SHP77 treated with DMSO at 0.1 percent for 48 hours (cell line): Measurements from ENCODE around the gene FSCN2.

Source experiments
- DNase-seq: peaks from one replicate; lab custom pipeline; 2025; lab: John Stamatoyannopoulos, UW

The FSCN2 gene

GRCh38 chr17:81491181-81491581, 37.0 kb upstream of the FSCN2 start:
- no peak for DNase-seq

GRCh38 chr17:81491761-81492160, 36.4 kb upstream of the FSCN2 start:
- no peak for DNase-seq

DNA sequence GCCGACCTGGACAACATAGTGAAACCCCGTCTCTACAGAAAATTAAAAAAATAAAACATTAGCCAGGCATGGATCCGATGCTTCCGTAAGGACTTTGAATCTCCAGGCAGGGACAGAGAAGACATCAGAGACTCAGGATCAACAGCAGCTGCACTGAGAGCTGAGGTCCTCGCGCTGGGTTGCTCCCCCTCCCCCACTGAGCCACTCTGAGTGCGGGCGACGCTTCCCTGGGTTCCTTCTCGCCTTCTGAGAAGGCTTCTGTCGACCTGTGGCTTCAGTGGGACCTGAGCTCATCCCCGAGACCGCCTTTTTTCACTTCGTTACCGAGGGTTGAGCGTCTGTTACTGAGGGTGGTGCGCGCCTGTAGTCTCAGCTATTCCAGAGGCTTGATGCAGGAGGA, 36.0 kb upstream of the FSCN2 start:
- peak; percentile 29 for DNase-seq

GRCh38 chr17:81492706-81493105, 35.5 kb upstream of the FSCN2 start:
- no peak for DNase-seq

DNA sequence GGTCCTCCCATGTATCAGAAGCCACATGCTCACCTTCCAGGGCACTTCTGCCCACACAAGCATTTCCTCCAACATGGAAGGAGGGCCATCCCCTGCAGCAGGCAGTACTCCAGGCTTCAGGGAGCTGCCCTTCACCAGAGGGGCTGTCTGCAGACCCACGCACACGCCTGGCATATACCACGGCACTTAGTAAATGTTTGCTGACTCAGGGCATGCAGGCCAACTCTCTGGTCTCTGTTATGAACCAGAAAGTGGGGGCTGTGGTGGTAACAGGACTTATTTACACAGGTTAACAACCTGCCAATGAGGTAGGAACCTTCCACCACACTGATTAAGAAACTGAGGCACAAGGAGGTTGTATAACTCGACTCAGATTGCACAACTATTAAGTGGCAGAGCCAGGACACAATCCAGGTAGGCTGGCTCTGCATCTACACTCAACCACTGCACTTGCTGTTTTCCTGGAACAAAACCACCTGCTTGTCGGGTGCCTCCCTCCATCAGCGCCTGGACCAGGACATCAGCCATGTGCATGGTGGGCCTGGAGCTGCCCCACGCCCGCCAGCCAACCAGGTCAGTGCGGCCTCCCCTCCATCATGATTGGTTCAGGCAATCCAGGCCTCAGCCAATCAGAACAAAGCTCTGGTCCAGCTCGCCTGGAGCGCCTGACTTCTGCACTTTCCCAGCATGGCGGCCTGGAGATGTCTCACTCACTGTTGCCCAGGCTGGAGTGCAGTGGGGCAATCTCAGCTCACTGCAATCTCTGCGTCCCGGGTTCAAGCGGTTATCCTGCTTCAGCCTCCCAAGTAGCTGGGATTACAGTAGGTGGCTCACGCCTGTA, 34.8 kb upstream of the FSCN2 start:
- no peak for DNase-seq

DNA sequence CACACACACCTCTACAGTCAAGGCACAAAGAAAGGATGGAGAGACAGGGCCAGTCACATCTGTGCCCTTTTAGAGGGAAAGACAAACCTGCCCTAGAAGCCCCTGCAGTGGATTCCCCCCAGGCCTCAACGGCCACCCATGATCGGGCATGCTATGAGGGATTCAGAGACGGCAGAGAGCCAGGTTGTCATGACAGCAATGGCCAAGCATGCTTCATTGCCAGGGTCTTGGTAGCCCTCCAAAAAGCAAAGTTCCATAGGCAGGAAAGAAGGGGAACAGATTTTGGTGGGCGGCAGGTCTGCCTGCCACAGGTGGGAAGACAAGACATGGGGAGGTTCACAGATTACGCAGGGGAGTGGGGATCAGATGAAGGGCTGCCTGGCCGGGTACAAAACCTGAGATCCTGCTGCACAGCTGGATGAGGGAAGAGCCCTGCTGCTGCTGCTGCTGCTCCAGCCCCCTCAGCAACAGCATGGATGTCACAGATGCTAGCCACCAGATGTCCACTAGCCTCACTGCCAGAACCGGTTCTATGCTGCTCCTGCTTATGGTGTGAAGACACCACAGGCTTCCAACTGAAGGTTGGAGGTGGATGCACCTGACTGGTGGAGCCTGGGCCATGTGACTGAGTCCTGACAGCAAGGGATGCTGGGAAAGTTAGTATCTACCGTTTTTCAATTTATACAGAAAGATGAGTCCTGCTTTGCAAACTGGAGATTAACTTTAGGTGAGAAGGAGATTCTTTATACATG, 33.4 kb upstream of the FSCN2 start:
- peak; percentile 72 for DNase-seq

- no peak for DNase-seq
Observed at GRCh38 chr17:81498953-81499600, 29.1 kb upstream of the FSCN2 start.

DNA sequence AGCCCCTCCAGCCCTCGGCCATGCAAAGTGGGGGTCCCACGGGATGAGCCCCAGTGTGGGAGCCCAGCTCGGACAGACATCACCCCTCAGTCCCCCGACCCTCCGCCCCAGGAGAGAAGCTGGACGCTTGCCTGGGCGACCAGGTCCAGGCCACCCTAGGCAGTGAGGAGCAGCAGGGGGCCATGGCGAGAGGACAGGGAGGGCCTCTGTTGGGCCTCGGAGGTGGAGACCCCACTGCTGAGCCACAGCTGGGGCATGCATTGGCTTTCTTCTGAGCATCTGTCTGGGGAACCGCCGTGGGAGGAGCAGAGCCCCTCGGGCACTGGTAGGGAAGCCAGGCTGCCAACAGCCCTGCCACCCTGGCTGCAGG, 28.6 kb upstream of the FSCN2 start:
- no peak for DNase-seq

DNA sequence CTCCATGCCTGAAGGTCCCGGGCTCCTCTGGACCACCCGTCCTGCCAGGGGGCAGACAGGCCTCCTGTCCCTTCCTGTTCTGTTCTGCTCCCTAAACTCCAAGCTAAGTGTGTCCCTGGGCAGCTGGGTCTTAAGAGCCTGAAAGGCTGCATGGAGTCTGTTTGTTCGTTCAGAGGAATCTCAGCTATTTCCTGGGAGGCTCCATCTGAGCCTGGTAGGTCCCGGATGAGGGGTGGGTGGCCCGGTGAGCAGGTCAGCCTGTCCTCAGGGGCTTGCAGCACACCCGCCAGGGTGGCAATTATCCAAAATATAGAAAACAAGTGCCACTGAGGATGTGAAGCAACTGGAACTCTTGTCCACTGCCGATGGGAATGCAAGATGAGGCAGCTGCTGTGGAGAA, 28.1 kb upstream of the FSCN2 start:
- no peak for DNase-seq

GRCh38 chr17:81502471-81503017, 25.6 kb upstream of the FSCN2 start:
- no peak for DNase-seq

GRCh38 chr17:81503619-81504018, 24.6 kb upstream of the FSCN2 start:
- DNase-seq = no peak

DNA sequence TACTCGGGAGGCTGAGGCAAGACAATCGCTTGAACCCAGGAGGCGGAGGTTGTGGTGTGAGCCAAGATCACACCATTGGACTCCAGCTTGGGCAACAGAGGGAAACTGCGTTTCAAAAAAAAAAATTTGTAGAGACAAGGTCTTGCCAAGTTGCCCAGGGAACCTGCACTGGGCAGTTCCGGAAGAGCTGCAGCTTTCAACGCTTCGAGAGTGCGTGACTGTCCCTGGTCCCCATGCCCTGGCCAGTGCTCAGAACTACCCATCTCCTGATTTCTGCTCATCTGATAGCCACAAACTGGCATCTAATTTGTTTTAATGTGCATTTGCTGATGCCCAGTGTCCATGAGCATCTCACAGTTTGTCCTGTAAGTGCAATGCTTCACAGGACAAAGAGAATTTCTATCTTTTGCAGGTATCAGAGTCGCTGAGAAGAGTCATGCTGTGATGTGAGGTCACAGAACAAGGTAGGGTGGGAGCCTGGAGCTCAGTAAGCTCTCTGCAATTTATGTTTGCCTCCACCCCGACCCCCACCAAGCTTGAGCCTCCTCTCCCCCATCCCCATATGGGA, 19.5 kb upstream of the FSCN2 start:
- no peak for DNase-seq

GRCh38 chr17:81509207-81509971, 18.8 kb upstream of the FSCN2 start:
- DNase-seq = no peak

- DNase-seq = no peak
Observed at GRCh38 chr17:81509972-81510784, 18.0 kb upstream of the FSCN2 start.

DNA sequence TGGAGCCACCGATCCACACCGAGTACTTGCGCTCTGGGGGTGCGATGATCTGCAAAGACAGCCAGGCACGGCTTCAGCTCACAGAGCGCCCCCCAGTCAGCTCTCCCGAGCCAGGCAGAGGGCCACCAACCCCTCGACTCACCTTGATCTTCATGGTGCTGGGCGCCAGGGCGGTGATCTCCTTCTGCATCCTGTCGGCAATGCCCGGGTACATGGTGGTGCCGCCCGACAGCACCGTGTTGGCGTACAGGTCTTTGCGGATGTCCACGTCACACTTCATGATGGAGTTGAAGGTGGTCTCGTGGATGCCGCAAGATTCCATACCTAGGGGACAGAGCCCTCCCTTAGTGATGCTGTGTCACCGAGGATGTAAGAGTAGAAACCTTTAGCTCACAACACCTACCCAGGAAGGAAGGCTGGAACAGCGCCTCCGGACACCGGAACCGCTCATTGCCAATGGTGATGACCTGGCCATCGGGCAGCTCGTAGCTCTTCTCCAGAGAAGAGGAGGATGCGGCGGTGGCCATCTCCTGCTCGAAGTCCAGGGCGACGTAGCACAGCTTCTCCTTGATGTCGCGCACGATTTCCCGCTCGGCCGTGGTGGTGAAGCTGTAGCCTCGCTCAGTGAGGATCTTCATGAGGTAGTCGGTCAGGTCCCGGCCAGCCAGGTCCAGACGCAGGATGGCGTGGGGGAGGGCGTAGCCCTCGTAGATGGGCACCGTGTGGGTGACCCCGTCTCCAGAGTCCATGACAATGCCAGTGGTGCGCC, 17.2 kb upstream of the FSCN2 start:
- no peak for DNase-seq

DNA sequence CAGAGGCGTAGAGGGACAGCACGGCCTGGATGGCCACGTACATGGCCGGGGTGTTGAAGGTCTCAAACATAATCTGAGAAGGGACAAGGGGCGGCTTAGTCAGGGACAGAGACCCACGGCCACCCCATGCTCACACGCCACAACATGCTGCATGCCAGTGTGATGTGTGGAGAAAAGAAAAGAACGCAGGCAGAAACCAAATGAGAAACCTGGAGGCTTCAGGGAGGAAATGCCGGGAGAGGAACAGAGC, 16.7 kb upstream of the FSCN2 start:
- no peak for DNase-seq

DNA sequence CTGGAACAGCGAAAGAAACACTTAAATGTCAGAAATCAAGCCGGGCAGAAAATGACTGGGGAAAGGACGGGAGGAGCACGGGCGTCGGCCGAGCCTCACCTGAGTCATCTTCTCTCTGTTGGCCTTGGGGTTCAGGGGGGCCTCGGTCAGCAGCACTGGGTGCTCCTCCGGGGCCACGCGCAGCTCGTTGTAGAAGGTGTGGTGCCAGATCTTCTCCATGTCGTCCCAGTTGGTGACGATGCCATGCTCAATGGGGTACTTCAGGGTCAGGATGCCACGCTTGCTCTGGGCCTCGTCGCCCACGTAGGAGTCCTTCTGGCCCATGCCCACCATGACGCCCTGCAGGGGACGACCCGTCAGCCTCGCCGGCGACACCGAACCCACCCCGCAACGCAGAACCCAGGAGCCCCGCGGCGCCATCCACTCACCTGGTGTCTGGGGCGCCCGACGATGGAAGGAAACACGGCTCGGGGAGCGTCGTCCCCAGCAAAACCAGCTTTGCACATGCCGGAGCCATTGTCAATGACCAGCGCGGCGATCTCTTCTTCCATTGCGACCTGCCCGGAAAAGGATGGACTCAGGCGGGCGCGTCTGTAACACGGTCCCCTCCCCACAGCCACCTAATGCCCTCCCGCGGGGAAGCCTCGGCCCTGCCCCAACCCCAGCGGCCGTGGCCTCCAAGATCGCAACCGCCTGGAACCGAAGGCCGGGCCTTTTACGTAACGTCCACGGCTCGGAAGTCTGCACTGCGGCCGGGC, 16.2 kb upstream of the FSCN2 start:
- no peak for DNase-seq

GRCh38 chr17:81512562-81513371, 15.4 kb upstream of the FSCN2 start, which contains the start of gene ACTG1:
Gene ACTG1, minus strand, starts transcription at chr17:81512799. Its CDS starts 445 bp downstream, at chr17:81512354.
- DNase-seq = peak; percentile 84

DNA sequence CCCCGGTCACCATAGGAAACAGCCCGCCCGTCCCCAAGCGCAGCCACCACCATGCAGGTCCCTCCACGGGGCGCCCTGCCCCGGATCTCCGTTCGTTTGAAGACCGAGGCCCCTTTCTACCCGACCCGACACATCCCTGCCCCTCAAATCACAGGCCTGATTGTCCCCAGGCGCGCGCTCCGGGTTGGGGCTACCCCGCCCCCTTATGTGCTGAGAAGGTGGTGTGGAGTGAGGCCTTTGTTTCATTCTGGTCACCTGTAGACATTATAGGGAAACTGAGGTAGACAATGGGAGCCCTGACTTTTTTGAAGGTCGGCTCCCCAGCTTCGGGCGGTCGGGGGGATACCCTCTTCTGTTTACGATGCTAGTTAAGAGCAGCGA, 14.8 kb upstream of the FSCN2 start:
- no peak for DNase-seq
